WTC11 (cell line): Measurements from ENCODE around the gene ACP5. TPM values are rescaled to one million over a fixed set of nuclear protein-coding genes. Genes with fewer than 3 reads are reported as not detected.

Experiments
- ATAC-seq: fragments of 200-7000 bp; cut with Tn5 transposase; 2 replicates; pipeline ENCODE4 v1.10.0; 2021; ENCODE audit warnings: mild to moderate bottlenecking, moderate library complexity
- CTCF ChIA-PET: fragments of 300-600 bp; sonication (Branson Sonifier 250); formaldehyde crosslinking; loops from one replicate; lab custom pipeline; 2021; ENCODE audit warnings: antibody characterized with exemption; lab: Charles Lee
- POLR2A ChIA-PET: fragments of 350-600 bp; sonication (Branson Sonifier 250); formaldehyde crosslinking; loops from one replicate; lab custom pipeline; 2021; ENCODE audit warnings: antibody characterized with exemption; lab: Charles Lee
- DNase-seq: peaks from one replicate; pipeline ENCODE4 v3.0.0; 2021; ENCODE audit warnings: low spot score
- H3K27ac Mint-ChIP-seq: 2 replicates; pipeline ENCODE4 v1.8.0; 2021; ENCODE audit warnings: mixed read lengths
- H3K27me3 Mint-ChIP-seq: 2 replicates; pipeline ENCODE4 v1.8.0; 2021; ENCODE audit warnings: low read depth, mild to moderate bottlenecking, moderate library complexity, mixed read lengths
- H3K36me3 Mint-ChIP-seq: 2 replicates; pipeline ENCODE4 v1.8.0; 2021; ENCODE audit warnings: mixed read lengths
- H3K4me1 Mint-ChIP-seq: 2 replicates; pipeline ENCODE4 v1.8.0; 2022; ENCODE audit warnings: mixed read lengths
- H3K4me3 Mint-ChIP-seq: 2 replicates; pipeline ENCODE4 v1.8.0; 2021; ENCODE audit warnings: mild to moderate bottlenecking, moderate library complexity, mixed read lengths
- H3K9me3 Mint-ChIP-seq: 2 replicates; pipeline ENCODE4 v1.8.0; 2021; ENCODE audit warnings: mixed read lengths
- ATF6 ChIP-seq: sonication (generic); formaldehyde crosslinking; IDR thresholded peaks from 2 replicates; pipeline ENCODE4 v1.8.1; 2023; ENCODE audit warnings: mild to moderate bottlenecking, missing genetic modification reagents
- CBFB ChIP-seq: sonication (generic); formaldehyde crosslinking; IDR thresholded peaks from 2 replicates; pipeline ENCODE4 v1.8.1; 2022; ENCODE audit warnings: mild to moderate bottlenecking, low read depth, missing genetic modification reagents
- E2F1 ChIP-seq: sonication (generic); formaldehyde crosslinking; IDR thresholded peaks from 2 replicates; pipeline ENCODE4 v1.8.0; 2022; ENCODE audit warnings: mild to moderate bottlenecking, missing genetic modification reagents
- EMX1 ChIP-seq: fragments of 250-450 bp; sonication (Bioruptor Pico); IDR thresholded peaks from 2 replicates; pipeline ENCODE4 v1.8.0; 2021; ENCODE audit warnings: mild to moderate bottlenecking
- ESRRA ChIP-seq: sonication (generic); formaldehyde crosslinking; IDR thresholded peaks from 2 replicates; pipeline ENCODE4 v1.8.1; 2022; ENCODE audit warnings: mild to moderate bottlenecking, missing genetic modification reagents, borderline replicate concordance
- GABPB1 ChIP-seq: sonication (generic); formaldehyde crosslinking; IDR thresholded peaks from 2 replicates; pipeline ENCODE4 v1.8.1; 2023; ENCODE audit warnings: mild to moderate bottlenecking, missing genetic modification reagents
- JUN ChIP-seq: sonication (generic); formaldehyde crosslinking; IDR thresholded peaks from 2 replicates; pipeline ENCODE4 v1.8.0; 2023; ENCODE audit warnings: mild to moderate bottlenecking, missing genetic modification reagents
- KAT7 ChIP-seq: sonication (generic); formaldehyde crosslinking; IDR thresholded peaks from 2 replicates; pipeline ENCODE4 v1.8.1; 2023; ENCODE audit warnings: missing genetic modification reagents, mild to moderate bottlenecking, borderline replicate concordance
- MXD4 ChIP-seq: fragments of 250-450 bp; sonication (Bioruptor Pico); IDR thresholded peaks from 2 replicates; pipeline ENCODE4 v1.8.0; 2021; ENCODE audit warnings: mild to moderate bottlenecking, moderate library complexity, borderline replicate concordance
- NFE2L1 ChIP-seq: sonication (generic); formaldehyde crosslinking; IDR thresholded peaks from 2 replicates; pipeline ENCODE4 v1.8.1; 2023; ENCODE audit warnings: missing genetic modification reagents
- NR2C2 ChIP-seq: sonication (generic); formaldehyde crosslinking; IDR thresholded peaks from 2 replicates; pipeline ENCODE4 v1.8.0; 2022; ENCODE audit warnings: mild to moderate bottlenecking, missing genetic modification reagents
- PRRX2 ChIP-seq: fragments of 250-450 bp; sonication (Bioruptor Pico); IDR thresholded peaks from 2 replicates; pipeline ENCODE4 v1.8.0; 2021; ENCODE audit warnings: mild to moderate bottlenecking
- RORB ChIP-seq: fragments of 250-450 bp; sonication (Bioruptor Pico); IDR thresholded peaks from 2 replicates; pipeline ENCODE4 v1.9.0; 2021; ENCODE audit warnings: mild to moderate bottlenecking
- TEAD4 ChIP-seq: sonication (generic); formaldehyde crosslinking; IDR thresholded peaks from 2 replicates; pipeline ENCODE4 v1.8.0; 2022; ENCODE audit warnings: mild to moderate bottlenecking, missing genetic modification reagents
- USF1 ChIP-seq: sonication (generic); formaldehyde crosslinking; IDR thresholded peaks from 2 replicates; pipeline ENCODE4 v1.8.0; 2022; ENCODE audit warnings: mild to moderate bottlenecking, missing genetic modification reagents
- ZBTB21 ChIP-seq: sonication (generic); formaldehyde crosslinking; IDR thresholded peaks from 2 replicates; pipeline ENCODE4 v1.8.1; 2023; ENCODE audit warnings: mild to moderate bottlenecking, missing genetic modification reagents, borderline replicate concordance
- ZNF138 ChIP-seq: sonication (generic); formaldehyde crosslinking; conservative IDR thresholded peaks from 2 replicates; pipeline ENCODE4 v1.8.1; 2022; ENCODE audit warnings: mild to moderate bottlenecking, moderate library complexity, missing genetic modification reagents
- ZNF219 ChIP-seq: sonication (generic); formaldehyde crosslinking; IDR thresholded peaks from 2 replicates; pipeline ENCODE4 v1.8.0; 2023; ENCODE audit warnings: missing genetic modification reagents, mild to moderate bottlenecking, borderline replicate concordance
- ZNF232 ChIP-seq: sonication (generic); formaldehyde crosslinking; IDR thresholded peaks from 2 replicates; pipeline ENCODE4 v1.8.0; 2022; ENCODE audit warnings: mild to moderate bottlenecking, missing genetic modification reagents
- ZNF281 ChIP-seq: sonication (generic); formaldehyde crosslinking; IDR thresholded peaks from 2 replicates; pipeline ENCODE4 v1.8.0; 2023; ENCODE audit warnings: mild to moderate bottlenecking, missing genetic modification reagents
- total RNA-seq: library from RNA; stranded (reverse); gene quantifications from 3 replicates; pipeline ENCODE4 v1.2.3, GENCODE V29; 2021

The ACP5 gene
- total RNA-seq, 1 experiment from 2014 or later, result 8.6 TPM

GRCh38 chr19:11549386-11549953 is 28.0 kb downstream of the ACP5 start:
- H3K4me3 Mint-ChIP-seq, result no peak overlapping the region
- TF ChIP-seq USF1 (CRISPR knock-in tag) (no peak), TEAD4 (CRISPR knock-in tag) (no peak), KAT7 (CRISPR knock-in tag) (no peak), RORB (no peak), ZNF232 (CRISPR knock-in tag) (no peak), CBFB (CRISPR knock-in tag) (no peak), ZBTB21 (CRISPR knock-in tag) (no peak), ESRRA (CRISPR knock-in tag) (no peak), PRRX2 (CRISPR knock-in tag) (no peak), ZNF138 (no peak), NFE2L1 (no peak), JUN (CRISPR knock-in tag) (no peak), MXD4 (CRISPR knock-in tag) (no peak), NR2C2 (CRISPR knock-in tag) (no peak), E2F1 (CRISPR knock-in tag) (no peak), EMX1 (no peak), ZNF219 (CRISPR knock-in tag) (no peak), ZNF281 (no peak)
- ATAC-seq (peak; percentile 10; the same call in 1 of the 2 replicates), DNase-seq (no peak)
- peaks cover 9% of the 10 kb centered on the region for H3K36me3 Mint-ChIP-seq
- H3K9me3 Mint-ChIP-seq, result no peaks in the 10 kb centered on the region
- H3K27me3 Mint-ChIP-seq, result no peaks in the 10 kb centered on the region
- CTCF ChIA-PET, result interaction anchor here (1.3 kb wide), 1 partner anchor 13 kb away, joined by 3 read pairs; no protein-coding TSS in a partner anchor
- H3K27ac Mint-ChIP-seq, result no peak overlapping the region
- H3K4me1 Mint-ChIP-seq, result no peaks in the 10 kb centered on the region
- POLR2A ChIA-PET, result no interaction called here

GRCh38 chr19:11547929-11548700 is 29.3 kb downstream of the ACP5 start:
- no peaks in the 10 kb centered on the region for H3K9me3 Mint-ChIP-seq
- no peaks in the 10 kb centered on the region for H3K27me3 Mint-ChIP-seq
- DNase-seq (no peak), ATAC-seq (no peak)
- no peak overlapping the region for H3K27ac Mint-ChIP-seq
- TF ChIP-seq GABPB1 (CRISPR knock-in tag), result peak; percentile 68
- no peak for TF ChIP-seq ATF6 (CRISPR knock-in tag)
- H3K4me3 Mint-ChIP-seq, result no peak overlapping the region
- ChIA-PET POLR2A (no interaction called here), CTCF (interaction anchor here (2.1 kb wide), 1 partner anchor 9 kb away, joined by 8 read pairs; the partner anchor contains the start of gene CNN1)
- peaks cover 4% of the 10 kb centered on the region; the same call in 1 of the 2 replicates for H3K36me3 Mint-ChIP-seq
- no peaks in the 10 kb centered on the region for H3K4me1 Mint-ChIP-seq
